HEK293 (cell line): ENCODE results near the gene ANKRD16.

Experiments
- CTCF ChIA-PET: fragments of 350-600 bp; formaldehyde crosslinking; extraction: SDS; loops from one replicate; lab custom pipeline; 2021; ENCODE audit warnings: antibody characterized with exemption; lab: Yijun Ruan, JAX
- POLR2A ChIA-PET: fragments of 300-600 bp; formaldehyde crosslinking; extraction: SDS; loops from one replicate; lab custom pipeline; 2020; ENCODE audit warnings: antibody characterized with exemption, inconsistent platforms; lab: Yijun Ruan, JAX
- H3K27ac ChIP-seq: fragments of 200-500 bp; sonication (Bioruptor generic); 2 replicates; pipeline ENCODE4 v1.5.1; 2014; ENCODE audit warnings: low read depth, low read length, control low read depth, inconsistent platforms; ENCODE audit errors: extremely low read depth
- H3K36me3 ChIP-seq, 2 experiments: fragments of 200-500 bp in 1 of 2; sonication (Bioruptor generic) in 1 of 2; 1 replicate in 1 of 2; 2 replicates in 1 of 2; pipeline ENCODE4 v1.5.1; 2014 to 2017; ENCODE audit warnings: inconsistent platforms in 2 of 2, low read length in 2 of 2; ENCODE audit not compliant: control insufficient read depth in 2 of 2, insufficient read depth in 1 of 2
- H3K4me1 ChIP-seq: fragments of 200-500 bp; sonication (Bioruptor generic); 2 replicates; pipeline ENCODE4 v1.5.1; 2014; ENCODE audit warnings: mild to moderate bottlenecking, low read length, inconsistent platforms; ENCODE audit not compliant: control insufficient read depth, insufficient read depth
- H3K4me3 ChIP-seq: 2 replicates; pipeline ENCODE4 v1.5.1; 2011; ENCODE audit warnings: low read depth, mild to moderate bottlenecking, control low read depth, low read length, moderate library complexity
- H3K9me3 ChIP-seq: fragments of 200-500 bp; sonication (Bioruptor generic); 2 replicates; pipeline ENCODE4 v1.5.1; 2014; ENCODE audit warnings: low read depth, low read length, inconsistent platforms; ENCODE audit not compliant: control insufficient read depth, insufficient read depth
- EGR2 ChIP-seq: fragments of 450-650 bp; formaldehyde crosslinking; IDR thresholded peaks from 2 replicates; pipeline ENCODE4 v1.5.1; 2016; ENCODE audit warnings: low read depth, missing biosample characterization, missing genetic modification characterization
- GLI4 ChIP-seq: fragments of 450-650 bp; formaldehyde crosslinking; IDR thresholded peaks from 2 replicates; pipeline ENCODE4 v1.5.1; 2016; ENCODE audit warnings: missing biosample characterization, missing genetic modification characterization
- KLF16 ChIP-seq: fragments of 450-650 bp; formaldehyde crosslinking; IDR thresholded peaks from 2 replicates; pipeline ENCODE4 v1.5.1; 2017; ENCODE audit warnings: missing biosample characterization, missing genetic modification characterization
- SP2 ChIP-seq: fragments of 450-650 bp; formaldehyde crosslinking; IDR thresholded peaks from 2 replicates; pipeline ENCODE4 v1.5.1; 2016; ENCODE audit warnings: missing biosample characterization, missing genetic modification characterization
- SP3 ChIP-seq: fragments of 450-650 bp; formaldehyde crosslinking; IDR thresholded peaks from 2 replicates; pipeline ENCODE4 v1.5.1; 2016; ENCODE audit warnings: missing biosample characterization, missing genetic modification characterization
- ZBTB21 ChIP-seq: fragments of 450-650 bp; formaldehyde crosslinking; IDR thresholded peaks from 2 replicates; pipeline ENCODE4 v1.5.1; 2017; ENCODE audit warnings: missing biosample characterization, missing genetic modification characterization
- ZNF10 ChIP-seq: fragments of 450-650 bp; formaldehyde crosslinking; IDR thresholded peaks from 2 replicates; pipeline ENCODE4 v1.5.1; 2017; ENCODE audit warnings: missing biosample characterization, missing genetic modification characterization
- ZNF19 ChIP-seq: fragments of 450-650 bp; formaldehyde crosslinking; IDR thresholded peaks from 2 replicates; pipeline ENCODE4; 2016; ENCODE audit warnings: missing biosample characterization, missing genetic modification characterization, low read depth
- ZNF292 ChIP-seq: fragments of 450-650 bp; formaldehyde crosslinking; IDR thresholded peaks from 2 replicates; pipeline ENCODE4 v1.5.1; 2016; ENCODE audit warnings: low read depth, missing biosample characterization, missing genetic modification characterization, borderline replicate concordance
- ZNF302 ChIP-seq: fragments of 450-650 bp; formaldehyde crosslinking; IDR thresholded peaks from 2 replicates; pipeline ENCODE4 v1.5.1; 2016; ENCODE audit warnings: missing biosample characterization, missing genetic modification characterization, low read depth
- ZNF324 ChIP-seq: fragments of 450-650 bp; formaldehyde crosslinking; IDR thresholded peaks from 2 replicates; pipeline ENCODE4 v1.5.1; 2016; ENCODE audit warnings: missing biosample characterization, missing genetic modification characterization
- ZNF544 ChIP-seq: fragments of 450-650 bp; formaldehyde crosslinking; IDR thresholded peaks from 2 replicates; pipeline ENCODE4 v1.5.0; 2017; ENCODE audit warnings: missing biosample characterization, missing genetic modification characterization
- ZNF558 ChIP-seq: fragments of 450-650 bp; formaldehyde crosslinking; IDR thresholded peaks from 2 replicates; pipeline ENCODE4 v1.5.1; 2016; ENCODE audit warnings: missing biosample characterization, missing genetic modification characterization
- ZNF585B ChIP-seq: fragments of 450-650 bp; formaldehyde crosslinking; IDR thresholded peaks from 2 replicates; pipeline ENCODE4 v1.5.1; 2016; ENCODE audit warnings: missing biosample characterization, missing genetic modification characterization
- ZNF610 ChIP-seq: fragments of 450-650 bp; formaldehyde crosslinking; IDR thresholded peaks from 2 replicates; pipeline ENCODE4 v1.5.1; 2016; ENCODE audit warnings: missing biosample characterization, missing genetic modification characterization, borderline replicate concordance
- ZNF624 ChIP-seq: fragments of 450-650 bp; formaldehyde crosslinking; IDR thresholded peaks from 2 replicates; pipeline ENCODE4 v1.5.1; 2017; ENCODE audit warnings: missing biosample characterization, missing genetic modification characterization
- ZNF629 ChIP-seq: fragments of 450-650 bp; formaldehyde crosslinking; IDR thresholded peaks from 2 replicates; pipeline ENCODE4 v1.5.1; 2017; ENCODE audit warnings: missing biosample characterization, missing genetic modification characterization
- ZNF664 ChIP-seq: fragments of 450-650 bp; formaldehyde crosslinking; IDR thresholded peaks from 2 replicates; pipeline ENCODE4 v1.5.1; 2016; ENCODE audit warnings: missing biosample characterization, missing genetic modification characterization
- ZNF843 ChIP-seq: fragments of 450-650 bp; formaldehyde crosslinking; IDR thresholded peaks from 2 replicates; pipeline ENCODE4 v1.5.1; 2016; ENCODE audit warnings: missing biosample characterization, missing genetic modification characterization
- ZSCAN23 ChIP-seq: fragments of 450-650 bp; formaldehyde crosslinking; IDR thresholded peaks from 2 replicates; pipeline ENCODE4 v1.5.1; 2016; ENCODE audit warnings: missing biosample characterization, missing genetic modification characterization
- TF ChIP-seq, protein P1 (sequence below): fragments of 450-650 bp; formaldehyde crosslinking; IDR thresholded peaks from 2 replicates; pipeline ENCODE4 v1.5.1; 2016; ENCODE audit warnings: missing biosample characterization, missing genetic modification characterization
- TF ChIP-seq, protein P2 (sequence below): fragments of 450-650 bp; formaldehyde crosslinking; IDR thresholded peaks from 2 replicates; pipeline ENCODE4 v1.5.1; 2017; ENCODE audit warnings: missing biosample characterization, missing genetic modification characterization
- TF ChIP-seq, protein P3 (sequence below): fragments of 450-650 bp; formaldehyde crosslinking; IDR thresholded peaks from 2 replicates; pipeline ENCODE4 v1.5.1; 2016; ENCODE audit warnings: missing biosample characterization, missing genetic modification characterization
- TF ChIP-seq, protein P4 (sequence below): fragments of 450-650 bp; formaldehyde crosslinking; IDR thresholded peaks from 2 replicates; pipeline ENCODE4 v1.5.1; 2016; ENCODE audit warnings: missing biosample characterization, missing genetic modification characterization
- TF ChIP-seq, protein P5 (sequence below): fragments of 450-650 bp; formaldehyde crosslinking; IDR thresholded peaks from 2 replicates; pipeline ENCODE4 v1.5.1; 2016; ENCODE audit warnings: missing biosample characterization, missing genetic modification characterization
- TF ChIP-seq, protein P6 (sequence below): fragments of 450-650 bp; formaldehyde crosslinking; IDR thresholded peaks from 2 replicates; pipeline ENCODE4; 2016; ENCODE audit warnings: missing biosample characterization, missing genetic modification characterization

ANKRD16 gene

DNA sequence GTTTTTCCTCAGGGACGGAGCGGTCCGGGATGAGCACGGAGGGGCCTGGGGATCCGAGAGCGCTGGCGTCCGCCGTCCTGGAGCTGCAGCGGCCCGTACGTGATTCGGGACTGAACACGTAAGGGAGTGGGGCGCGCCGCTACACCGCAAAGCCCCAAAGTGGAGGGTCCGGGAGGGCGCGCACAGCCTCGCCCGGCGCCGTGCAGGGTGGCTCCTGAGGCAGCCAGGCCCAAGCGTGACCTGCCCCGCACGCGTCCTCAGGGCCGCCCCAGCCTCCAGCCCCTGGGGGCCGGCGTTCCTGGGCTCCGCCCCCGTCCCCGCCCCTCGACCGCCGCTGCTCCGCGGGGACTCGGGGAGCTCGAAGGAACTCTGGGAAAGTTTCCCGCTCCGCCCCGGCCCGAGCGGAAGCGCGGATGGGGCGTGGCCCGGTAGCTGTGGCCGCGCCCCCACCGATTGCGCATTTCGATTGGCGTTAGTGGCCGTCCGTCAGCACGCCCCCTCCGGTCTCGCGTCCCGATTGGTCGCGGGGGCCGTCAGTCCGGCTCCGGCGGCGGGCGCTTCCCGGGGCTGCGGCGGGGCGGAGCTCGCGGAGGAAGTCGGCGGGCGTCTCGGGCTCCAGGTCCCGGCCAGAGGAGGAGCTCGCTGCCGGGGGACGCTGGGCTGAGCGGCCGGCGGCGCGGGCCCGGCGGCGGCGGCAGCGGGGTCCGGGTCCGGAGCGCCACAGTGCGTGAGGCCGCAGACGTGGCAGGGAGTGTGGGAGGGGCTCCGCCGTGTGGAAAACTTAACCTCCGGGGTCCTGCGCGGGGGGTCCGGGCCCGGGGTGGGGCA is at the start of gene ANKRD16, which contains the start of gene FBH1:
Gene ANKRD16, minus strand, starts transcription at position 270 of the 828 bp plus-strand sequence. CDS start 539 bp downstream, outside the sequence.
Gene FBH1, plus strand, starts transcription at position 620 of the 828 bp plus-strand sequence. Its CDS starts 103 bp downstream, at position 723.
- H3K4me1 ChIP-seq = 0 out of 2 replicates have a peak, but pooled peaks cover 4% of the 10 kb centered on the region
- no peaks in the 10 kb centered on the region for H3K9me3 ChIP-seq
- peak within 1 kb of the TSS; percentile 85 for H3K27ac ChIP-seq
- peaks cover 19 to 49% of the 10 kb centered on the region in 2 experiments for H3K36me3 ChIP-seq
- H3K4me3 ChIP-seq = peak within 1 kb of the TSS; percentile 82
- ChIA-PET POLR2A (interaction anchor here (0.5 to 2.1 kb wide), 23 partner anchors 8 to 1033 kb away, joined by 3 to 35 read pairs (median 5); partner anchors contain the start of genes ASB13, GDI2, PFKFB3 and TASOR2), CTCF (interaction anchor here (0.7 to 2.5 kb wide), 4 partner anchors 9 to 517 kb away, joined by 3 to 19 read pairs (median 3); no protein-coding TSS in a partner anchor)
- TF ChIP-seq, protein P1, sequence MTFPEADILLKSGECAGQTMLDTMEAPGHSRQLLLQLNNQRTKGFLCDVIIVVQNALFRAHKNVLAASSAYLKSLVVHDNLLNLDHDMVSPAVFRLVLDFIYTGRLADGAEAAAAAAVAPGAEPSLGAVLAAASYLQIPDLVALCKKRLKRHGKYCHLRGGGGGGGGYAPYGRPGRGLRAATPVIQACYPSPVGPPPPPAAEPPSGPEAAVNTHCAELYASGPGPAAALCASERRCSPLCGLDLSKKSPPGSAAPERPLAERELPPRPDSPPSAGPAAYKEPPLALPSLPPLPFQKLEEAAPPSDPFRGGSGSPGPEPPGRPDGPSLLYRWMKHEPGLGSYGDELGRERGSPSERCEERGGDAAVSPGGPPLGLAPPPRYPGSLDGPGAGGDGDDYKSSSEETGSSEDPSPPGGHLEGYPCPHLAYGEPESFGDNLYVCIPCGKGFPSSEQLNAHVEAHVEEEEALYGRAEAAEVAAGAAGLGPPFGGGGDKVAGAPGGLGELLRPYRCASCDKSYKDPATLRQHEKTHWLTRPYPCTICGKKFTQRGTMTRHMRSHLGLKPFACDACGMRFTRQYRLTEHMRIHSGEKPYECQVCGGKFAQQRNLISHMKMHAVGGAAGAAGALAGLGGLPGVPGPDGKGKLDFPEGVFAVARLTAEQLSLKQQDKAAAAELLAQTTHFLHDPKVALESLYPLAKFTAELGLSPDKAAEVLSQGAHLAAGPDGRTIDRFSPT (tag by site-specific recombination) = no peak
- TF ChIP-seq, protein P2, sequence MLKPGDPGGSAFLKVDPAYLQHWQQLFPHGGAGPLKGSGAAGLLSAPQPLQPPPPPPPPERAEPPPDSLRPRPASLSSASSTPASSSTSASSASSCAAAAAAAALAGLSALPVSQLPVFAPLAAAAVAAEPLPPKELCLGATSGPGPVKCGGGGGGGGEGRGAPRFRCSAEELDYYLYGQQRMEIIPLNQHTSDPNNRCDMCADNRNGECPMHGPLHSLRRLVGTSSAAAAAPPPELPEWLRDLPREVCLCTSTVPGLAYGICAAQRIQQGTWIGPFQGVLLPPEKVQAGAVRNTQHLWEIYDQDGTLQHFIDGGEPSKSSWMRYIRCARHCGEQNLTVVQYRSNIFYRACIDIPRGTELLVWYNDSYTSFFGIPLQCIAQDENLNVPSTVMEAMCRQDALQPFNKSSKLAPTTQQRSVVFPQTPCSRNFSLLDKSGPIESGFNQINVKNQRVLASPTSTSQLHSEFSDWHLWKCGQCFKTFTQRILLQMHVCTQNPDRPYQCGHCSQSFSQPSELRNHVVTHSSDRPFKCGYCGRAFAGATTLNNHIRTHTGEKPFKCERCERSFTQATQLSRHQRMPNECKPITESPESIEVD (tag by site-specific recombination) = no peak
- no peak for TF ChIP-seq ZNF585B (tag by site-specific recombination)
- TF ChIP-seq ZNF610 (tag by site-specific recombination) = 0 out of 2 replicates have a peak, but pooled peaks have one; percentile 46
- TF ChIP-seq KLF16 (tag by site-specific recombination) = peak; percentile 100
- TF ChIP-seq, protein P3, sequence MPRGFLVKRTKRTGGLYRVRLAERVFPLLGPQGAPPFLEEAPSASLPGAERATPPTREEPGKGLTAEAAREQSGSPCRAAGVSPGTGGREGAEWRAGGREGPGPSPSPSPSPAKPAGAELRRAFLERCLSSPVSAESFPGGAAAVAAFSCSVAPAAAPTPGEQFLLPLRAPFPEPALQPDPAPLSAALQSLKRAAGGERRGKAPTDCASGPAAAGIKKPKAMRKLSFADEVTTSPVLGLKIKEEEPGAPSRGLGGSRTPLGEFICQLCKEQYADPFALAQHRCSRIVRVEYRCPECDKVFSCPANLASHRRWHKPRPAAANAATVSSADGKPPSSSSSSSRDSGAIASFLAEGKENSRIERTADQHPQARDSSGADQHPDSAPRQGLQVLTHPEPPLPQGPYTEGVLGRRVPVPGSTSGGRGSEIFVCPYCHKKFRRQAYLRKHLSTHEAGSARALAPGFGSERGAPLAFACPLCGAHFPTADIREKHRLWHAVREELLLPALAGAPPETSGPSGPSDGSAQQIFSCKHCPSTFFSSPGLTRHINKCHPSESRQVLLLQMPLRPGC (tag by site-specific recombination) = no peak
- peak; percentile 100 for TF ChIP-seq SP3 (tag by site-specific recombination)
- TF ChIP-seq ZNF558 = no peak
- TF ChIP-seq, protein P4, sequence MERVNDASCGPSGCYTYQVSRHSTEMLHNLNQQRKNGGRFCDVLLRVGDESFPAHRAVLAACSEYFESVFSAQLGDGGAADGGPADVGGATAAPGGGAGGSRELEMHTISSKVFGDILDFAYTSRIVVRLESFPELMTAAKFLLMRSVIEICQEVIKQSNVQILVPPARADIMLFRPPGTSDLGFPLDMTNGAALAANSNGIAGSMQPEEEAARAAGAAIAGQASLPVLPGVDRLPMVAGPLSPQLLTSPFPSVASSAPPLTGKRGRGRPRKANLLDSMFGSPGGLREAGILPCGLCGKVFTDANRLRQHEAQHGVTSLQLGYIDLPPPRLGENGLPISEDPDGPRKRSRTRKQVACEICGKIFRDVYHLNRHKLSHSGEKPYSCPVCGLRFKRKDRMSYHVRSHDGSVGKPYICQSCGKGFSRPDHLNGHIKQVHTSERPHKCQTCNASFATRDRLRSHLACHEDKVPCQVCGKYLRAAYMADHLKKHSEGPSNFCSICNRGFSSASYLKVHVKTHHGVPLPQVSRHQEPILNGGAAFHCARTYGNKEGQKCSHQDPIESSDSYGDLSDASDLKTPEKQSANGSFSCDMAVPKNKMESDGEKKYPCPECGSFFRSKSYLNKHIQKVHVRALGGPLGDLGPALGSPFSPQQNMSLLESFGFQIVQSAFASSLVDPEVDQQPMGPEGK = peak; percentile 95
- peak; percentile 98 for TF ChIP-seq SP2
- no peak for TF ChIP-seq ZNF10
- 0 out of 2 replicates have a peak, but pooled peaks have one; percentile 5 for TF ChIP-seq EGR2
- no peak for TF ChIP-seq ZNF19 (tag by site-specific recombination)
- TF ChIP-seq, protein P5, sequence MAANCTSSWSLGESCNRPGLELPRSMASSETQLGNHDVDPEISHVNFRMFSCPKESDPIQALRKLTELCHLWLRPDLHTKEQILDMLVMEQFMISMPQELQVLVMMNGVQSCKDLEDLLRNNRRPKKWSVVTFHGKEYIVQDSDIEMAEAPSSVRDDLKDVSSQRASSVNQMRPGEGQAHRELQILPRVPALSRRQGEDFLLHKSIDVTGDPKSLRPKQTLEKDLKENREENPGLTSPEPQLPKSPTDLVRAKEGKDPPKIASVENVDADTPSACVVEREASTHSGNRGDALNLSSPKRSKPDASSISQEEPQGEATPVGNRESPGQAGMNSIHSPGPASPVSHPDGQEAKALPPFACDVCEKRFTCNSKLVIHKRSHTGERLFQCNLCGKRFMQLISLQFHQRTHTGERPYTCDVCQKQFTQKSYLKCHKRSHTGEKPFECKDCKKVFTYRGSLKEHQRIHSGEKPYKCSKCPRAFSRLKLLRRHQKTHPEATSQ (tag by site-specific recombination) = peak; percentile 72
- no peak; the same call in 1 of the 2 replicates for TF ChIP-seq ZNF629 (tag by site-specific recombination)
- TF ChIP-seq GLI4 (tag by site-specific recombination) = peak; percentile 73; the same call in 1 of the 2 replicates
- no peak for TF ChIP-seq ZSCAN23 (tag by site-specific recombination)
- no peak for TF ChIP-seq ZNF292
- TF ChIP-seq ZNF843 (tag by site-specific recombination) = peak; percentile 41; the same call in 1 of the 2 replicates
- TF ChIP-seq, protein P6, sequence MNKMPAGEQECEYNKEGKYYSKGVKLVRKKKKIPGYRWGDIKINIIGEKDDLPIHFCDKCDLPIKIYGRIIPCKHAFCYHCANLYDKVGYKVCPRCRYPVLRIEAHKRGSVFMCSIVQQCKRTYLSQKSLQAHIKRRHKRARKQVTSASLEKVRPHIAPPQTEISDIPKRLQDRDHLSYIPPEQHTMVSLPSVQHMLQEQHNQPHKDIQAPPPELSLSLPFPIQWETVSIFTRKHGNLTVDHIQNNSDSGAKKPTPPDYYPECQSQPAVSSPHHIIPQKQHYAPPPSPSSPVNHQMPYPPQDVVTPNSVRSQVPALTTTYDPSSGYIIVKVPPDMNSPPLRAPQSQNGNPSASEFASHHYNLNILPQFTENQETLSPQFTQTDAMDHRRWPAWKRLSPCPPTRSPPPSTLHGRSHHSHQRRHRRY (tag by site-specific recombination) = no peak
- TF ChIP-seq ZNF324 = peak; percentile 33; the same call in 1 of the 2 replicates
- no peak for TF ChIP-seq ZNF544 (tag by site-specific recombination)
- TF ChIP-seq ZNF624 (tag by site-specific recombination) = no peak
- TF ChIP-seq ZNF302 (tag by site-specific recombination) = no peak
- no peak for TF ChIP-seq ZNF664 (tag by site-specific recombination)
- no peak for TF ChIP-seq ZBTB21 (tag by site-specific recombination)
